Stomach (tissue), 4 donors: ENCODE data around the gene QARS1.

Experiments used
- EP300 ChIP-seq: sonication (generic); formaldehyde crosslinking; IDR thresholded peaks from one replicate; pipeline ENCODE4 v1.6.1; 2017; ENCODE audit warnings: antibody characterized with exemption
- POLR2A ChIP-seq, 4 donors: fragments of 450-650 bp; IDR thresholded peaks; one replicate each; pipeline ENCODE4 v1.6.1; 2016; ENCODE audit warnings: antibody characterized with exemption in 4 of 4, control low read depth in 2 of 4, mild to moderate bottlenecking in 1 of 4, moderate library complexity in 1 of 4
- POLR2AphosphoS5 ChIP-seq, 3 donors: sonication (generic); formaldehyde crosslinking; IDR thresholded peaks; one replicate each; pipeline ENCODE4 v1.6.1; 2016; ENCODE audit warnings: antibody characterized with exemption in 3 of 3
- TF ChIP-seq, protein P1 (sequence below), 7 experiments: fragments of 450-650 bp in 4 of 7; fragments of 200-600 bp in 3 of 7; sonication (generic) in 3 of 7; IDR thresholded peaks; one replicate each; pipeline ENCODE4 v1.5.1; 2016 to 2019; ENCODE audit warnings: antibody characterized with exemption in 7 of 7, control low read depth in 2 of 7, mild to moderate bottlenecking in 1 of 7

DNA sequence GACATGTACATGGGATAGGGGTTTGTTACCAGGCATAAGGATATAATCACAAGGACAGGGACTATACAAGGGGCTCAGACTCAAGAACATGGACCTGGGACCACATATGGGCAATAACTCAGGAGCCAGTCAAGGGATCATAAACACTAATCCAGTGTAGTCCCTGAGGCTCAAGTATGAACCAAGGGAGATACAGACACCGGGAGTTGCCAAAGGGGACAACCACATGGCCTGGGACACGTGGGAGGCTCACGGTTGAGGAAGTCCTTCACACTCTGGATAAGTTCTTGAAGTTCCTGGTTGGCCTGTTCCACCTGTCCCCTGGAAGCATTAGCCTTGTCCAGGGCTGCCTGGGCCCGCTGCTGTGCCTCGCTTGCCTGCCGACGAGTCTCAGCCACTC is 17.9 kb upstream of the QARS1 start:
- no peak for TF ChIP-seq POLR2AphosphoS5 (IDR thresholded peaks at IDR 0.05)
- TF ChIP-seq, protein P1, sequence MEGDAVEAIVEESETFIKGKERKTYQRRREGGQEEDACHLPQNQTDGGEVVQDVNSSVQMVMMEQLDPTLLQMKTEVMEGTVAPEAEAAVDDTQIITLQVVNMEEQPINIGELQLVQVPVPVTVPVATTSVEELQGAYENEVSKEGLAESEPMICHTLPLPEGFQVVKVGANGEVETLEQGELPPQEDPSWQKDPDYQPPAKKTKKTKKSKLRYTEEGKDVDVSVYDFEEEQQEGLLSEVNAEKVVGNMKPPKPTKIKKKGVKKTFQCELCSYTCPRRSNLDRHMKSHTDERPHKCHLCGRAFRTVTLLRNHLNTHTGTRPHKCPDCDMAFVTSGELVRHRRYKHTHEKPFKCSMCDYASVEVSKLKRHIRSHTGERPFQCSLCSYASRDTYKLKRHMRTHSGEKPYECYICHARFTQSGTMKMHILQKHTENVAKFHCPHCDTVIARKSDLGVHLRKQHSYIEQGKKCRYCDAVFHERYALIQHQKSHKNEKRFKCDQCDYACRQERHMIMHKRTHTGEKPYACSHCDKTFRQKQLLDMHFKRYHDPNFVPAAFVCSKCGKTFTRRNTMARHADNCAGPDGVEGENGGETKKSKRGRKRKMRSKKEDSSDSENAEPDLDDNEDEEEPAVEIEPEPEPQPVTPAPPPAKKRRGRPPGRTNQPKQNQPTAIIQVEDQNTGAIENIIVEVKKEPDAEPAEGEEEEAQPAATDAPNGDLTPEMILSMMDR (IDR thresholded peaks at IDR 0.05), result no peak
- TF ChIP-seq EP300, result no peak
- no peak for TF ChIP-seq POLR2A (IDR thresholded peaks at IDR 0.05)
